ENCODE results near the gene FAM216A.
"Not testable (repeated sequence)": the region's sequence is repeated elsewhere in the genome, so short reads cannot be mapped to it uniquely, and the experiment has no call there.

FAM216A gene
- 11.8 to 23.9 reads per million in 2 experiments for total RNA-seq

DNA sequence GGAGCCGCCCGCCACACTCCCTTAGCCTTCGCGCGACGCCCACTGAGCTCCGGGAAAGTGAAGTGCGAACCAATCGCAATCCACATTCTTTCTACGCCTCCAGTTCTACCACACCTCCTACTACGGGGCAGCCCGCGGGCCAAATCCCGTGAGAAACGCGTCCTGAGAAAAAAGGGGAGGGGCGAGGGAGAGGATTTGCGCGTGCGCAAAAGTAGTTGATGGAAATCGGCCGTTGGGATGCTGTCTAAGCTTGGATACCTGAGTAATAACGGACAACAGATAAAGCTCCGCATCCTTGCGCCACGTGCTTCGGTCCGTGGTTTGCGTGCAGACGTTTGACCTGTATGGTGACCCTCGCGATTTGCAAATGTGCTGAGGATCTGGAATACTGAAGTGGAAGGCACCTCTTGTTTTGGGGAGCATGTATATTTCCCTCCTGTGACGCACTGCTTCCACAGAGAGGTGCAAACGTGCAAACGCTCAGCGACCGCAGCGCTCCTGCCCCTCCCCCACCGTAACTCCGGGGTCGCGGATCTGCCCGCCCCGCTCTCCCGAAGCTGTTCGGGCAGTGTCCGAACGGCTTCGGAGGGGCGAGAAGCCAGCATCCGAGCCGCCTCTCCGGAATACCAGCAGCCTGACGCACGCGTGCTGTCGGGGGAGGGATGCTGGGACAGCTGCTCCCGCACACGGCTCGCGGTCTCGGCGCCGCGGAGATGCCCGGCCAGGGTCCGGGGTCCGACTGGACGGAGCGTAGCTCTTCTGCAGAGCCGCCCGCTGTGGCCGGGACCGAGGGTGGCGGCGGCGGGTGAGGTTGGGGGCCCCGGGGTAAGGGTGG lies at the start of gene FAM216A, which contains the start of gene GPN3:
TSS of gene FAM216A (plus strand) at position 632 of the 835 bp plus-strand sequence. CDS start at position 663, 31 bp downstream.
TSS of gene GPN3 (minus strand) at position 44 of the 835 bp plus-strand sequence. CDS start 54 bp downstream, outside the sequence.
- DNase-seq (ENCODE audit: low read depth): peak; percentile 92

DNA sequence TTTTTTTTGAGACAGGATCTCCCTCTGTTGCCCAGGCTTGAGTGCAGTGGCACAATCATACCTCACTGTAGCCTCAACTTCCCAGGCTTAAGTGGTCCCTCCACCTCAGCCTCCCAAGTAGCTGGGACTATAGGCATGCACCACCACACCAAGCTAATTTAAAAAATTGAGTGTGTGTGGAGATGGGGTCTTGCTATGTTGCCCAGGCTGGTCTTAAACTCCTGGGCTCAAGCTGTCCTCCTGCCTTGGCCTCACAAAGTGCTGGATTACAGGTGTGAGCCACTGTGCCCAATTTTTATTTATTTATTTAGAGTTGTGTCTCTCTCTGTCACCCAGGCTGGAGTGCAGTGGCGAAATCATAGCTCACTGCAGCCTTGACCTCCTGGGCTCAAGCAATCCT lies 48.0 kb upstream of the FAM216A start:
- not testable (repeated sequence) for DNase-seq (ENCODE audit: low read depth)

DNA sequence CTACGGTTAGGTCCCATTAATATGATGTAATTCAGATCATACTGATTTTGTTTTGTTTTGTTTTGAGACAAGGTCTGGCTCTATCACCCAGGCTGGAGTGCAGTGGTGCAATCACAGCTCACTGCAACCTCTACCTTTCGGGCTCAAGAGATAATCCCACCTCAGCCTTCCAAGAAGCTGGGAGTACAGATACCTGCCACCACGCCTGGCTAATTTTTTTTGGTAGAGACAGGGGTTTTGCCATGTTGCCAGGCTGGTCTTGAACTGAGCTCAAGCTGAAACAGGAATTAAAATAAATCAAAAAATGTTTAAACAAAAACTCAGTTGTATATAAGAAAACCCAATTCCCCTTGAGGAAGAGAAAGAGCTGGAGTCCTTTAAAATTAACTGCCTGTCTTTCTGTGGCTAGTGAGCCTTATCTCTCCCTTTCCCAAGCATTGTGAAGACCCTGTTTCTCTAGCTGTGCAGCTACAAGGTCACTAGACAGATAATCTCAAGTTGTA lies 47.4 kb upstream of the FAM216A start:
- DNase-seq (ENCODE audit: low read depth): no peak

- no peak for DNase-seq (ENCODE audit: low read depth)
These were observed 46.9 kb upstream of the FAM216A start for GRCh38 chr12:110421701-110422100.

GRCh38 chr12:110424237-110424636 lies 44.4 kb upstream of the FAM216A start:
- no peak for DNase-seq (ENCODE audit: low read depth)

- DNase-seq (ENCODE audit: low read depth): no peak
These were observed 42.2 kb upstream of the FAM216A start for GRCh38 chr12:110426406-110426805.

- DNase-seq (ENCODE audit: low read depth): not testable (repeated sequence)
These were observed 39.0 kb upstream of the FAM216A start for GRCh38 chr12:110429676-110430075.

GRCh38 chr12:110431957-110432587 lies 36.6 kb upstream of the FAM216A start:
- no peak for DNase-seq (ENCODE audit: low read depth)

DNA sequence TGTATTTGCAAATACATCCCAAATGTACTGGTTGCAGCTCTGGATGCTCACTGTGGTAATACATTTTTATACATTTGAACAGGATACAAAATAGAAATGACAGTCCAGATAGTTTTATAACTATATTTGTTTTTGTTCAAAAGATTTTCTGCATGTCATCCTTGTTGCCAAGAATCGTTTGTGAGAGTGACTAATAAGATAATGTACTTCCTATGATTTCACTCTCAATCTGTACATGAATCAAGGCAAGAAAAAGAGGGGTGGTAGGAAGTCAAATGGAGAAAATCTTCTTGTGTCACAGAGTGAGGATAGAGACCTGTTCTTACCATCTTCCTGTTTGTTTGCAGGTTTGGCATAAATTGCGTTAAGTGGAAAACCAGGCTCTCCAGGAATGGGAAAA lies 32.4 kb upstream of the FAM216A start:
- no peak for DNase-seq (ENCODE audit: low read depth)

- no peak for DNase-seq (ENCODE audit: low read depth)
These were observed 24.2 kb upstream of the FAM216A start for GRCh38 chr12:110444455-110444854.

GRCh38 chr12:110449799-110450497 lies 18.7 kb upstream of the FAM216A start, which contains the start of gene ARPC3:
TSS of gene ARPC3 (minus strand) at chr12:110450337. CDS start at chr12:110450260, 77 bp downstream.
- peak; percentile 94 for DNase-seq (ENCODE audit: low read depth)

DNA sequence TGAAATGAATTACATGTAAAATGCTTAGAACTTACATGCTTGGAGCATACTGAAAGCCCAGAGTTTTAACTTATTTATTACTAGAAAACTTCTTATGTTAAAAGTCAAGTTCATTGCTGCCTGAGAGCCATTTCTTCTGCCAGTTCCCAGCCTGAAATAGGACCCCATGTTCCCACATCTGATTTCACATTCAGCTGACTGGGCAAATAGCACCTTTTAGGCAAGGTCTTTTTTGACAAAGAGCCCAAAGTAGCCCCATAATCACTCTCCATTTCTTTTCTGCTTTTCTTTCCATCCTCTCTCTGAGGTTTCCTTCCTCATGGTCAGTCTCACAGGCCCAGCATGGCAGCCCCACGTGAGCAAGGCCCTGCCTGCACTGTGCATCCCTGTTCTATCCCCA lies 17.4 kb upstream of the FAM216A start:
- DNase-seq (ENCODE audit: low read depth): no peak

GRCh38 chr12:110453569-110454296 lies 14.9 kb upstream of the FAM216A start:
- no peak for DNase-seq (ENCODE audit: low read depth)

- no peak for DNase-seq (ENCODE audit: low read depth)
These were observed 9.9 kb upstream of the FAM216A start for GRCh38 chr12:110458756-110459155.

DNA sequence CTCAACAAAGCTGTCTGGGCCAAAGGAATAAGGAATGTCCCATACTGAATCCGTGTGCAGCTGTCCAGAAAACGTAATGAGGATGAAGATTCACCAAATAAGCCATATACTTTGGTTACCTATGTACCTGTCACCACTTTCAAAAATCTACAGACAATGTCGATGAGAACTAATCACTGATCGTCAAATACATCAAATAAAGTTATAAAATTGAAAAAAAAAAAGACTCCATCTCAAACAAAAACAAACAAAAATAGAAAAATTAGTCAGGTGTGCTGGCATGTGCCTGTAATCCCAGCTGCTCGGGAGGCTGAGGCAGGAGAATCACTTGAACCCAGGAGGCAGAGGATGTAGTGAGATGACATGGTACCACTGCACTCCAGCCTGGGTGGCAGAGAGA lies 7.5 kb upstream of the FAM216A start:
- DNase-seq (ENCODE audit: low read depth): not testable (repeated sequence)

- DNase-seq (ENCODE audit: low read depth): no peak
These were observed 3.6 kb upstream of the FAM216A start for GRCh38 chr12:110465024-110465423.

DNA sequence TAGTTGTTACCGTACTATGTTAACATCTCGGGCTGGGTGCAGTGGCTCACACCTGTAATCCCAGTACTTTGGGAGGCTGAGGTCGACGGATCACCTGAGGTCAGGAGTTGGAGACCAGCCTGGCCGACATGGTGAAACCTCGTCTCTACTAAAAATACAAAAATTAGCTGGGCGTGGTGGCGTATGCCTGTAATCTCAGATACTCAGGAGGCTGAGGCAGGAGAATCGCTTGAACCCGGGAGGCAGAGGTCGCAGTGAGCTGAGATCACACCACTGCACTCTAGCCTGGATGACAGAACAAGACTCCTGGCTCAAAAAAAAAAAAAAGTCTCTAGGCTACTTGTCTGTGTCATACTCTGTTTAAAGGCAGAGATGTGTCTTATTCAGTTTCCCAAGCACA lies 2.9 kb upstream of the FAM216A start:
- not testable (repeated sequence) for DNase-seq (ENCODE audit: low read depth)

- no peak for DNase-seq (ENCODE audit: low read depth)
These were observed 1.9 kb upstream of the FAM216A start for GRCh38 chr12:110466791-110467190.

- DNase-seq (ENCODE audit: low read depth): no peak
These were observed 815 bp upstream of the FAM216A start for GRCh38 chr12:110467847-110468213.

DNA sequence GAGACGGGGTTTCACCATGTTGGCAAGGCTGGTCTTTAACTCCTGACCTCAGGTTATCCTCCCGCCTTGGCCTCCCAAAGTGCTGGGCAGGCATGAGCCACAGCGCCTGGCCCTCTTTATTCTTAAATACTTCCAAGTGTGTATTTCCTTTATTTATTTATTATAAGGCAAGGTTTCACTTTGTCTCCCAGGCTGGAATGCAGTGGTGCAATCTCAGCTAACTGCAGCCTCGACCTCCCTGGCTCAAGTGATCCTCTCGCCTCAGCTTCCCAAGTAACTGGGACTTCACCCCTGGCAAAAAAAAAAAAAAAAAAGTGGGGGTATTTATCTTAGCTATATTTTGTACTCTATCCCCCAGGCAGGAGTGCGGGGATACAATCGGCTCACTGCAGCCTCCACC lies 6.8 kb downstream of the FAM216A start:
- DNase-seq (ENCODE audit: low read depth): no peak

- DNase-seq (ENCODE audit: low read depth): no peak
These were observed 30.5 kb downstream of the FAM216A start for GRCh38 chr12:110498984-110499706.
